H9 (cell line): ENCODE measurements around the gene CAMK1. TPM values are rescaled to one million over a fixed set of nuclear protein-coding genes. Genes with fewer than 3 reads are reported as not detected.

Experiments
- DNase-seq: peaks from one replicate; pipeline ENCODE4 v3.0.0-alpha.2; 2017
- H2AFZ ChIP-seq: one replicate; pipeline ENCODE4 v1.6.1; 2013; ENCODE audit warnings: mild to moderate bottlenecking, low read length, control low read depth, moderate library complexity
- H2AK5ac ChIP-seq: 2 replicates; pipeline ENCODE4 v1.6.1; 2013; ENCODE audit warnings: low read length, control low read depth, mixed read lengths; ENCODE audit not compliant: insufficient read length
- H2BK120ac ChIP-seq: one replicate; pipeline ENCODE4 v1.6.1; 2013; ENCODE audit warnings: low read depth, mild to moderate bottlenecking, low read length, control low read depth, inconsistent platforms; ENCODE audit not compliant: poor library complexity, severe bottlenecking
- H2BK12ac ChIP-seq: 2 replicates; pipeline ENCODE4 v1.6.1; 2013; ENCODE audit warnings: low read length, control low read depth, mixed read lengths, low read depth; ENCODE audit not compliant: insufficient read length
- H2BK15ac ChIP-seq: 2 replicates; pipeline ENCODE4 v1.6.1; 2013; ENCODE audit warnings: low read depth, low read length, control low read depth
- H2BK20ac ChIP-seq: one replicate; pipeline ENCODE4 v1.6.1; 2013; ENCODE audit warnings: low read depth, mild to moderate bottlenecking, low read length, control low read depth, inconsistent platforms; ENCODE audit not compliant: poor library complexity, severe bottlenecking
- H2BK5ac ChIP-seq: 2 replicates; pipeline ENCODE4 v1.6.1; 2013; ENCODE audit warnings: low read length, control low read depth, mixed read lengths; ENCODE audit not compliant: insufficient read length
- H3K14ac ChIP-seq: 2 replicates; pipeline ENCODE4 v1.6.1; 2013; ENCODE audit warnings: low read length, control low read depth; ENCODE audit not compliant: insufficient read depth
- H3K18ac ChIP-seq: 2 replicates; pipeline ENCODE4 v1.6.1; 2013; ENCODE audit warnings: low read depth, mild to moderate bottlenecking, mixed read lengths, low read length, control low read depth; ENCODE audit not compliant: insufficient read length
- H3K23ac ChIP-seq: 2 replicates; pipeline ENCODE4 v1.6.1; 2013; ENCODE audit warnings: low read length, control low read depth, mixed read lengths, low read depth; ENCODE audit not compliant: insufficient read length
- H3K23me2 ChIP-seq: 2 replicates; pipeline ENCODE4 v1.6.1; 2013; ENCODE audit warnings: low read depth, mild to moderate bottlenecking, mixed read lengths, low read length, control low read depth; ENCODE audit not compliant: insufficient read length, poor library complexity, severe bottlenecking
- H3K27ac ChIP-seq: 2 replicates; pipeline ENCODE4 v1.5.1; 2013; ENCODE audit warnings: low read length, control low read depth, mixed read lengths, low read depth; ENCODE audit not compliant: insufficient read length
- H3K27me3 ChIP-seq: 2 replicates; pipeline ENCODE4 v1.6.1; 2013; ENCODE audit warnings: low read length, control low read depth, inconsistent platforms; ENCODE audit not compliant: insufficient read depth
- H3K4ac ChIP-seq: 2 replicates; pipeline ENCODE4 v1.6.1; 2013; ENCODE audit warnings: low read depth, mild to moderate bottlenecking, control low read depth, inconsistent platforms, low read length, moderate library complexity
- H3K4me1 ChIP-seq: 2 replicates; pipeline ENCODE4 v1.6.1; 2013; ENCODE audit warnings: low read length, control low read depth, inconsistent platforms; ENCODE audit not compliant: insufficient read depth
- H3K4me2 ChIP-seq: 2 replicates; pipeline ENCODE4 v1.6.1; 2013; ENCODE audit warnings: low read length, control low read depth, mixed read lengths; ENCODE audit not compliant: insufficient read length, insufficient read depth
- H3K56ac ChIP-seq: 2 replicates; pipeline ENCODE4 v1.6.1; 2013; ENCODE audit warnings: low read depth, mild to moderate bottlenecking, mixed read lengths, low read length, control low read depth; ENCODE audit not compliant: insufficient read length
- H3K79me1 ChIP-seq: 2 replicates; pipeline ENCODE4 v1.6.1; 2013; ENCODE audit warnings: low read depth, mild to moderate bottlenecking, moderate library complexity, low read length, control low read depth, inconsistent platforms; ENCODE audit not compliant: insufficient read depth, poor library complexity, severe bottlenecking
- H3K79me2 ChIP-seq: 2 replicates; pipeline ENCODE4 v1.6.1; 2013; ENCODE audit warnings: low read length, control low read depth, inconsistent platforms; ENCODE audit not compliant: insufficient read depth
- H3K9ac ChIP-seq: 2 replicates; pipeline ENCODE4 v1.6.1; 2013; ENCODE audit warnings: low read length, control low read depth, mixed read lengths; ENCODE audit not compliant: insufficient read length; ENCODE audit errors: extremely low read depth
- H3K9me3 ChIP-seq: one replicate; pipeline ENCODE4 v1.6.1; 2013; ENCODE audit warnings: low read depth, low read length, inconsistent platforms; ENCODE audit not compliant: control insufficient read depth
- H3T11ph ChIP-seq: one replicate; pipeline ENCODE4 v1.6.1; 2013; ENCODE audit warnings: mild to moderate bottlenecking, low read length, control low read depth, inconsistent platforms
- H4K20me1 ChIP-seq: one replicate; pipeline ENCODE4 v1.6.1; 2013; ENCODE audit not compliant: control insufficient read depth, insufficient read length, insufficient read depth
- H4K5ac ChIP-seq: 2 replicates; pipeline ENCODE4 v1.6.1; 2013; ENCODE audit warnings: low read depth, mild to moderate bottlenecking, mixed read lengths, low read length, control low read depth; ENCODE audit not compliant: insufficient read length
- H4K8ac ChIP-seq: replicated peaks from 2 replicates; pipeline ENCODE4 v1.6.1; 2013; ENCODE audit warnings: low read length, control low read depth, mixed read lengths, low read depth; ENCODE audit not compliant: insufficient read length
- H4K91ac ChIP-seq: 2 replicates; pipeline ENCODE4 v1.6.1; 2013; ENCODE audit warnings: low read depth, mild to moderate bottlenecking, moderate library complexity, mixed read lengths, low read length, control low read depth; ENCODE audit not compliant: insufficient read length
- H3K27ac Mint-ChIP-seq, 3 experiments: 2 replicates in 2 of 3; 3 replicates in 1 of 3; pipeline ENCODE4 v1.8.0; 2020 to 2021; ENCODE audit warnings: mixed read lengths in 3 of 3, mild to moderate bottlenecking in 1 of 3, moderate library complexity in 1 of 3
- H3K27me3 Mint-ChIP-seq: 2 replicates; pipeline ENCODE4 v1.8.0; 2021; ENCODE audit warnings: low read depth, mild to moderate bottlenecking, moderate library complexity, mixed read lengths
- H3K36me3 Mint-ChIP-seq, 3 experiments: 2 replicates in 2 of 3; 3 replicates in 1 of 3; pipeline ENCODE4 v1.8.0; 2020 to 2021; ENCODE audit warnings: low read depth in 3 of 3, mixed read lengths in 3 of 3; ENCODE audit not compliant: insufficient read depth in 1 of 3
- H3K4me1 Mint-ChIP-seq, 2 experiments: 2 replicates each; pipeline ENCODE4 v1.8.0; 2020; ENCODE audit warnings: mixed read lengths in 2 of 2
- H3K4me3 Mint-ChIP-seq, 2 experiments: 2 replicates in 1 of 2; 3 replicates in 1 of 2; pipeline ENCODE4 v1.8.0; 2020 to 2021; ENCODE audit warnings: mild to moderate bottlenecking in 2 of 2, mixed read lengths in 2 of 2, moderate library complexity in 1 of 2
- H3K9me3 Mint-ChIP-seq, 2 experiments: 2 replicates in 1 of 2; 3 replicates in 1 of 2; pipeline ENCODE4 v1.8.0; 2020; ENCODE audit warnings: mild to moderate bottlenecking in 2 of 2, mixed read lengths in 2 of 2, moderate library complexity in 1 of 2
- WGBS: extraction: QIAGEN DNeasy Blood & Tissue Kit; methylation state at CpG from one replicate; pipeline ENCODE4 v1.1.7; 2013; ENCODE audit warnings: missing lambda C conversion rate, low lambda C conversion rate, mixed read lengths; ENCODE audit not compliant: insufficient read length; ENCODE audit errors: extremely low coverage; 5-methylcytosine and 5-hydroxymethylcytosine counted together
- long read RNA-seq: library from polyadenylated mRNA; unstranded; transcript quantifications from one replicate; pipeline ENCODE4 v2.0.0, GENCODE V29; 2020
- total RNA-seq: library from RNA; stranded (reverse); gene quantifications from 2 replicates; pipeline ENCODE4 v1.2.1, GENCODE V29; 2021
- TF ChIP-seq, protein P1 (sequence below): fragments of 200-600 bp; sonication (generic); conservative IDR thresholded peaks from 3 replicates; pipeline ENCODE4 v1.8.0; 2021; ENCODE audit warnings: antibody characterized with exemption, mild to moderate bottlenecking

CAMK1 gene
- 9.0 and 9.2 TPM in 2 replicates for total RNA-seq
- long read RNA-seq, partial matches to known transcripts: 1 of 7 reads
- long read RNA-seq, other reads (novel, unspliced or antisense): 2 of 7 reads

DNA sequence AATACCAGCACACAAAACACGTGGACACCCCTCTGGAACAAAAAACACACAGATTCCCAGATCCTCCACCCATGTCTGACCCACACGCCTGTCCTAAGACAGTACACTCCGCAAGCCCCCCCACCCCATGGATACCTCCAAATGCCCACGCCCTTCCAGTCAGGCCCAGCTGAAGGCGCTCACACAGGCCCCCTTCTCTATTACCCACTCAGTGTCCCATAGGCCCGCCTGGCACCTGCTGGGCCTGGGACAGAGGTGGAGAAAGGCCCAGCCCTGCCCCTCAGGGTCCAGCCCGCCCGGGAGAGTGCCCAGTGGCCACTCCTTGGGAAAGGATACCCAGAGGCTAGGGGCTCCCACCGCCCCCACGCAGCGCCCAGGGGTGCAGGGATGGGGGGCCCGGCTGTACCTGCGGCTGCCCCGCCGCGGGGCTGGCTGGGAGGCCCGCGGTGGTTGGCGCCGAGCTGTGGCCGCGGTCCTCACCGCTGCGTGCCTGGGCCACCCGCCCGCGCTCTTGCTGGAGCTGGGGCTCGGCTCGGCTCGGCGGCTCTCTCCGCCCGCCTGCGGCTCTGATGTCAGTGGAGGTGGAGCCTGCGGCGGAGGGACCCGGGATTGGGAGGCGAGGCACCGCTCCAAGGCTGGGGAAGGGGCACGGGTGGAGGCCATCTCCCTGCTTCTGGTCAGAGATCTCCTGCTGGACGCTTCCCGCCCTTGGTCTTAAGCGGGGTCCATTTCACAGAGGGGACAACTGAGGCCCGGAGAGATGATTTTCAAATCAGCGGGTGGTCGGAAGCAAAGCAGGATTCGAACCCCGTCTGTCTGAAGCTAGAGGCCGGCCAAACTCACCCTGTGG lies at the start of gene CAMK1:
TSS of gene CAMK1 (minus strand) at position 522 of the 850 bp plus-strand sequence. CDS start 2,198 bp downstream, outside the sequence.
- Mint-ChIP-seq H3K4me3 (peak within 1 kb of the TSS; percentile 63 to 77), H3K9me3 (no peaks in the 10 kb centered on the region), H3K4me1 (peaks cover 21 to 32% of the 10 kb centered on the region in 2 experiments), H3K36me3 (peaks cover 0 to 14% (median 2%) of the 10 kb centered on the region in 3 experiments; a peak in 3 of 7 replicates), H3K27me3 (peaks cover 58% of the 10 kb centered on the region), H3K27ac (peak within 1 kb of the TSS in 1 of 3 experiments; percentile 79; a peak in 1 of 7 replicates)
- no peak within 1 kb of the TSS for H3K9ac ChIP-seq
- H4K91ac ChIP-seq: no peak within 1 kb of the TSS
- H4K5ac ChIP-seq: no peak within 1 kb of the TSS
- no peaks in the 10 kb centered on the region for H4K20me1 ChIP-seq
- H2BK20ac ChIP-seq: no peak within 1 kb of the TSS
- no peak within 1 kb of the TSS for H3K23ac ChIP-seq
- H3K79me2 ChIP-seq: no peaks in the 10 kb centered on the region
- H3K4me2 ChIP-seq: peak within 1 kb of the TSS; percentile 31
- no peak within 1 kb of the TSS for H2BK12ac ChIP-seq
- DNase-seq: peak; percentile 78
- no peak within 1 kb of the TSS for H4K8ac ChIP-seq
- no peak within 1 kb of the TSS for H2BK120ac ChIP-seq
- no peaks in the 10 kb centered on the region for H3K9me3 ChIP-seq
- no peak within 1 kb of the TSS for H3K27ac ChIP-seq
- no peak within 1 kb of the TSS for H2AFZ ChIP-seq
- H3K27me3 ChIP-seq: no peaks in the 10 kb centered on the region; the same call in 1 of the 2 replicates
- H2AK5ac ChIP-seq: no peak within 1 kb of the TSS
- no peak within 1 kb of the TSS for H3K56ac ChIP-seq
- H3T11ph ChIP-seq: no peak within 1 kb of the TSS
- H3K23me2 ChIP-seq: no peaks in the 10 kb centered on the region
- no peak within 1 kb of the TSS for H3K14ac ChIP-seq
- no peaks in the 10 kb centered on the region for H3K79me1 ChIP-seq
- H3K4me1 ChIP-seq: no peaks in the 10 kb centered on the region
- H3K18ac ChIP-seq: no peak within 1 kb of the TSS
- TF ChIP-seq, protein P1, sequence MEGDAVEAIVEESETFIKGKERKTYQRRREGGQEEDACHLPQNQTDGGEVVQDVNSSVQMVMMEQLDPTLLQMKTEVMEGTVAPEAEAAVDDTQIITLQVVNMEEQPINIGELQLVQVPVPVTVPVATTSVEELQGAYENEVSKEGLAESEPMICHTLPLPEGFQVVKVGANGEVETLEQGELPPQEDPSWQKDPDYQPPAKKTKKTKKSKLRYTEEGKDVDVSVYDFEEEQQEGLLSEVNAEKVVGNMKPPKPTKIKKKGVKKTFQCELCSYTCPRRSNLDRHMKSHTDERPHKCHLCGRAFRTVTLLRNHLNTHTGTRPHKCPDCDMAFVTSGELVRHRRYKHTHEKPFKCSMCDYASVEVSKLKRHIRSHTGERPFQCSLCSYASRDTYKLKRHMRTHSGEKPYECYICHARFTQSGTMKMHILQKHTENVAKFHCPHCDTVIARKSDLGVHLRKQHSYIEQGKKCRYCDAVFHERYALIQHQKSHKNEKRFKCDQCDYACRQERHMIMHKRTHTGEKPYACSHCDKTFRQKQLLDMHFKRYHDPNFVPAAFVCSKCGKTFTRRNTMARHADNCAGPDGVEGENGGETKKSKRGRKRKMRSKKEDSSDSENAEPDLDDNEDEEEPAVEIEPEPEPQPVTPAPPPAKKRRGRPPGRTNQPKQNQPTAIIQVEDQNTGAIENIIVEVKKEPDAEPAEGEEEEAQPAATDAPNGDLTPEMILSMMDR: no peak
- H3K4ac ChIP-seq: no peak within 1 kb of the TSS
- H2BK5ac ChIP-seq: no peak within 1 kb of the TSS
- no peak within 1 kb of the TSS for H2BK15ac ChIP-seq
- WGBS: no CpG with 5 or more reads among the region's 49 CpGs
